ENCODE measurements around the gene ARL16.

DNA sequence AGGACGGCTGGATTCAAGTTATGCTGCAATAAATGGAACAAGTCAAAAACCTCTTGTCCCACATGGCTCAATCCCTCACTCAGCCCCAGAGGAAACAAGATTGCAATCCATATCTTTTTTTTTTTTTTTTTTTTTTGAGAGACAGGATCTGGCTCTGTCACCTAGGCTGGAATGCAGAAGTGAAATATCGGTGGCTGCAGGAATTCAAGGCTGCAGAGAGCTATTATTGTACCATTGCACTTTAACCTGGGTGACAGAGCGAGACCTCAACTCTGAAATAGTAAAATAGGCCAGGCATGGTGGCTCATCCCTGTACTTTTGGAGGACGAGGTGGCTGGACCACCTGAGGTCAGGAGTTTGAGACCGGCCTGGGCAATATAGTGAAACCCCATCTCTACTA is 24.6 kb downstream of the ARL16 start:
- TF ChIP-seq, protein P1, sequence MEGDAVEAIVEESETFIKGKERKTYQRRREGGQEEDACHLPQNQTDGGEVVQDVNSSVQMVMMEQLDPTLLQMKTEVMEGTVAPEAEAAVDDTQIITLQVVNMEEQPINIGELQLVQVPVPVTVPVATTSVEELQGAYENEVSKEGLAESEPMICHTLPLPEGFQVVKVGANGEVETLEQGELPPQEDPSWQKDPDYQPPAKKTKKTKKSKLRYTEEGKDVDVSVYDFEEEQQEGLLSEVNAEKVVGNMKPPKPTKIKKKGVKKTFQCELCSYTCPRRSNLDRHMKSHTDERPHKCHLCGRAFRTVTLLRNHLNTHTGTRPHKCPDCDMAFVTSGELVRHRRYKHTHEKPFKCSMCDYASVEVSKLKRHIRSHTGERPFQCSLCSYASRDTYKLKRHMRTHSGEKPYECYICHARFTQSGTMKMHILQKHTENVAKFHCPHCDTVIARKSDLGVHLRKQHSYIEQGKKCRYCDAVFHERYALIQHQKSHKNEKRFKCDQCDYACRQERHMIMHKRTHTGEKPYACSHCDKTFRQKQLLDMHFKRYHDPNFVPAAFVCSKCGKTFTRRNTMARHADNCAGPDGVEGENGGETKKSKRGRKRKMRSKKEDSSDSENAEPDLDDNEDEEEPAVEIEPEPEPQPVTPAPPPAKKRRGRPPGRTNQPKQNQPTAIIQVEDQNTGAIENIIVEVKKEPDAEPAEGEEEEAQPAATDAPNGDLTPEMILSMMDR (conservative IDR thresholded peaks at IDR 0.05) = no peak
- TF ChIP-seq EZH2 (IDR thresholded peaks at IDR 0.05; ENCODE audit: low read depth) = no peak
